ENCODE data around the gene ATP4B. TPM values are rescaled to one million over a fixed set of nuclear protein-coding genes. Genes with fewer than 3 reads are reported as not detected.

Gene ATP4B
- total and polyA plus RNA-seq, 4 donors: not detected

DNA sequence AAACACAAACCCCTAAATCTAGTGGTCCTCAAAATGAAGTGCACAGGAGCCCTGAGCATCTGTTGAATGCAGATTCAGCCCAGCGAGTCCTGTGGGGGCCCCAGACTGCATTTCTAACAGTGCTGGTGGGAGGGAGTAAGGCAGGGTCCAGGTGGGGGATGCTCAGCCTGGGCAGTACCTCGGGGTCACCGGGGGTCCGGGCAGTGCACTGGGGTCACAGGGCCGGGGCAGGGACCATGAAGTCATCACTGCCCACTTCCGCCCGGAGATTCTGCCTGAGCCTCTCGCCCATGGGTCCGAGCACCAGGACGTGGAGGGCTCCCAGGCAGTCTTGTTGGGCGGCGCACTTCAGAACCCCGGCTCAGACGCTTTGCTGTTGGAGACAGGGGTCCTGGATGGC lies 838 bp upstream of the ATP4B start:
- Histone ChIP-seq H3K9me3 (ENCODE audit: control insufficient read depth in 4 of 4, insufficient read depth in 3 of 4, low read length in 3 of 4) (peaks cover 0 to 3% (median 0%) of the 10 kb centered on the region in 4 donors), H3K27me3 (ENCODE audit: control insufficient read depth in 3 of 3, insufficient read depth in 3 of 3, low read length in 2 of 3) (no peaks in the 10 kb centered on the region), H3K4me3 (no peak overlapping the region), H3K27ac (ENCODE audit: low read depth in 1 of 2, low read length in 1 of 2) (no peak overlapping the region), H3K4me1 (ENCODE audit: control insufficient read depth in 5 of 5, insufficient read depth in 5 of 5, low read length in 5 of 5) (no peaks in the 10 kb centered on the region), H3K9ac (ENCODE audit: insufficient read depth in 1 of 2, low read length in 2 of 2) (no peak overlapping the region), H3K36me3 (ENCODE audit: control insufficient read depth in 4 of 4, insufficient read depth in 4 of 4, low read length in 4 of 4) (no peaks in the 10 kb centered on the region)
- WGBS, 2 donors: 72 to 85% methylated on average over 13 to 14 of the region's 14 CpGs
- ATAC-seq (ENCODE audit: insufficient read depth, low FRiP score): no peak
- peak in 1 of 3 donors; percentile 2 for DNase-seq
- TF ChIP-seq, protein P1, sequence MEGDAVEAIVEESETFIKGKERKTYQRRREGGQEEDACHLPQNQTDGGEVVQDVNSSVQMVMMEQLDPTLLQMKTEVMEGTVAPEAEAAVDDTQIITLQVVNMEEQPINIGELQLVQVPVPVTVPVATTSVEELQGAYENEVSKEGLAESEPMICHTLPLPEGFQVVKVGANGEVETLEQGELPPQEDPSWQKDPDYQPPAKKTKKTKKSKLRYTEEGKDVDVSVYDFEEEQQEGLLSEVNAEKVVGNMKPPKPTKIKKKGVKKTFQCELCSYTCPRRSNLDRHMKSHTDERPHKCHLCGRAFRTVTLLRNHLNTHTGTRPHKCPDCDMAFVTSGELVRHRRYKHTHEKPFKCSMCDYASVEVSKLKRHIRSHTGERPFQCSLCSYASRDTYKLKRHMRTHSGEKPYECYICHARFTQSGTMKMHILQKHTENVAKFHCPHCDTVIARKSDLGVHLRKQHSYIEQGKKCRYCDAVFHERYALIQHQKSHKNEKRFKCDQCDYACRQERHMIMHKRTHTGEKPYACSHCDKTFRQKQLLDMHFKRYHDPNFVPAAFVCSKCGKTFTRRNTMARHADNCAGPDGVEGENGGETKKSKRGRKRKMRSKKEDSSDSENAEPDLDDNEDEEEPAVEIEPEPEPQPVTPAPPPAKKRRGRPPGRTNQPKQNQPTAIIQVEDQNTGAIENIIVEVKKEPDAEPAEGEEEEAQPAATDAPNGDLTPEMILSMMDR (IDR thresholded peaks at IDR 0.05; ENCODE audit: control extremely low read depth, extremely low read depth): no peak

DNA sequence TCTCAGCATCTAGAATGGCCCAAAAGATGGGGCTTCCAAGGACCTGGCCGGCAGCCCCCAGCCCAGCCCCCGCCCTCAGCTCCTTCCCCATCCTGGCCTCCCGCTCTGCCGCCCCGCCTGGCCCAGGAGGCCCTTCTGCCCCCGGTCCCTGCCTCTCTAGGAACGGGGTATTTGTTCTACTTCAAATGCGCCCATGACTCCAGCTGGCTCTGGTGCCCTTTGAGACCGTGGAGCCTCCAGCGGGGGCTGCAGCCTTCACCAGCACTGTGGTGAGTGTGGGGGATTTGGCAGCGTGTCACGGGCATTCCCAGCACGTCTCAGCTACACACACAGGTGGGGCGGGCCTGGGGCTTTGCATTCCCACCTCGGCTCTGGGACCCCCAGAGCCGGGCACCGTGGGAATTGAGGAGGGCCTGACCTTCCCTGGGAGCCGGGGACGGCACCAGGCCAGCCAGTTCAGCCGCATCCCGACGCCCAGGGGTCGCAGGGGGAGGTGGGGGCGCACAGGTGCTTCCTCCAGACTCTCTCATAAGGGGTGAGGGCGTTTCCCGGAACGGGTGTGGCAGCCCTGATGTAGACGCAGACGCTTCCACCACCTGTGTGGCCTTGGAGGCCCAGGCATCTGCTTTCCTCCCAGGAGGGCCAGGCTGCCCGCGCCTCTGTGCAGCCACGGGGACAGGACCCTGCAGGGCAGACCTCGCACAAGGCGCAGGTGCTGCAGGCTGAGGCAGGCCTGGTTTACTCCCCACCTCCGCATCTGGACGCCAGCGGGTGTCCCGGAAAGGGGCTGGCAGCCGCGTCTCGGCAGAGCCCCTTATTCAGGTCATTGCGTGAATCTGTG lies 947 bp downstream of the ATP4B start:
- peak in 1 of 3 donors; percentile 10 for DNase-seq
- Histone ChIP-seq H3K4me1 (ENCODE audit: control insufficient read depth in 5 of 5, insufficient read depth in 5 of 5, low read length in 5 of 5) (no peaks in the 10 kb centered on the region), H3K27ac (ENCODE audit: low read depth in 1 of 2, low read length in 1 of 2) (no peak overlapping the region), H3K4me3 (no peak overlapping the region), H3K9me3 (ENCODE audit: control insufficient read depth in 4 of 4, insufficient read depth in 3 of 4, low read length in 3 of 4) (peaks cover 0 to 3% (median 0%) of the 10 kb centered on the region in 4 donors), H3K9ac (ENCODE audit: insufficient read depth in 1 of 2, low read length in 2 of 2) (no peak overlapping the region), H3K36me3 (ENCODE audit: control insufficient read depth in 4 of 4, insufficient read depth in 4 of 4, low read length in 4 of 4) (no peaks in the 10 kb centered on the region), H3K27me3 (ENCODE audit: control insufficient read depth in 3 of 3, insufficient read depth in 3 of 3, low read length in 2 of 3) (no peaks in the 10 kb centered on the region)
- 82 to 88% methylated on average over 42 of the region's 42 CpGs for WGBS, 2 donors
- ATAC-seq (ENCODE audit: insufficient read depth, low FRiP score): no peak
- TF ChIP-seq, protein P1 (IDR thresholded peaks at IDR 0.05; ENCODE audit: control extremely low read depth, extremely low read depth): no peak

DNA sequence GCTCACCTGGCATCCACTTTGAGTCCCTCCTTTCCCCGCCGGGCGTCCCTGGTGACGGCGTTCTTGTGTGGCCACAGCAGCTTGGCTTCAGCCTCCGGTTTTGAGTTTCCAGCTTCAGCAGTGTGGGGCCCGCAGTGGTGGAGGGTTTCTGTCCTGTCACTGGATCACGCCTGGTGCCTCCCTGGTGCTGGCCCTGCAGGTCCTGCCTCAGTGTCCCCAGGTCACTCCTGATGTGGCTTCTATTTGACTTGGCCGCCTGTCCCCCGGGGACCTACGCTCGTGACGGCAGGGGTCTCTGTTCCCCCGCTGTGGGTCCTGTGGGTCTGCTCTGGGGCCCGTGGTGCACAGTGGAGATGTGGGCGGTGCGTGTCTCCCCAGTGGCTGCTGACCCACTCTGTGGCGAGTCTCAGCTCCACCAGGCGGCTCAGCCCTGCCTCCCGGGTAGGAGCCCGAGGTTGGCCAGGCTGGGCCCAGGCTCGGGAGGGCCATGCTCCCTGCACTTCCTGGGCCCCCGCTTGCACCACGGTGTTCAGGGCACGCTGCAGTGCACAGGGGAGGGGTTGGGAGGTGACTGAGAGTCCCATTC lies 1.9 kb downstream of the ATP4B start:
- Histone ChIP-seq H3K4me1 (ENCODE audit: control insufficient read depth in 5 of 5, insufficient read depth in 5 of 5, low read length in 5 of 5) (no peaks in the 10 kb centered on the region), H3K27ac (ENCODE audit: low read depth in 1 of 2, low read length in 1 of 2) (no peak overlapping the region), H3K9me3 (ENCODE audit: control insufficient read depth in 4 of 4, insufficient read depth in 3 of 4, low read length in 3 of 4) (peaks cover 0 to 3% (median 0%) of the 10 kb centered on the region in 4 donors), H3K9ac (ENCODE audit: insufficient read depth in 1 of 2, low read length in 2 of 2) (no peak overlapping the region), H3K4me3 (no peak overlapping the region), H3K36me3 (ENCODE audit: control insufficient read depth in 4 of 4, insufficient read depth in 4 of 4, low read length in 4 of 4) (no peaks in the 10 kb centered on the region), H3K27me3 (ENCODE audit: control insufficient read depth in 3 of 3, insufficient read depth in 3 of 3, low read length in 2 of 3) (no peaks in the 10 kb centered on the region)
- peak in 1 of 3 donors; percentile 3 for DNase-seq
- TF ChIP-seq, protein P1 (IDR thresholded peaks at IDR 0.05; ENCODE audit: control extremely low read depth, extremely low read depth): no peak
- 89 to 92% methylated on average over 25 of the region's 25 CpGs for WGBS, 2 donors
- no peak for ATAC-seq (ENCODE audit: insufficient read depth, low FRiP score)

All from lung (tissue), 12 donors.